Measurements from ENCODE around the gene STMN1. TPM values are rescaled to one million over a fixed set of nuclear protein-coding genes. Genes with fewer than 3 reads are reported as not detected.

STMN1 gene
- total and polyA plus RNA-seq, 10 of the 15 experiments (the other 5 are each of a cell fraction or from before 2014, with no cell fraction given): 220 to 1,272 (median 603) TPM

DNA sequence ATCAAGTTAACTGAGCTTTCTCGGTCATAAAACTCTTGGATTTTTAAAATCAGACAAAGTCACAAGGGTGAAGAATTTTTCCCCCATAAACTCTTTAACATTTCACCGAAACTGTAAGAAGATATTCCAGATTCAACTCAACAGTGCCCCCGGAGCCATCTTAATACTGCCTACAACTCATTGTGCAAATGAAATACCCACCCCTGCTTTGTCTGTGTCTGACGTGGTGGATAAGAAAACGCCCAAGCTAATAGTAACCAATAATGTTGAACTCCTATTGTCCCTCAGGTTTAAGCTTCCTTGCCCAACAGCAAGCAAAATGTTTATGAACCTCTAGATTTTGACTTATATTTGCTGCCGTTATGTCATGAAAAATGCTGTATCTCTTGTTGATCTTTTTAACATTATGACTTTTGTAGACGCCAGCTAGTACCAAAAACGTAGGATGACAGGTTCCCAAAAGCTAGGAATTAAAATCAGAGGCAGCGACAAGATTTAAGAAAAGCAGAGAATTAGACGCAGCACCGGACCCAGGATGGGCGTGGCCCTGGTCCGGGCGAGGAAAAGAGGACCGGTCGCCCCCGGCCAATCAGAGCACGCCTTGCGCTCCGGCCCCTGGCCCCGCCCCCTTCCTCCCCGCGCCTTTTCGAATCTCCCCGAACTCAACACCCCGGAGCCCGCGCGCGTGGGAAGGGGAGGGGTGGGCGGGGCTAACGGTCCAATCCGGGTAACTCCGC, 1.1 kb downstream of the STMN1 start (continued):
- TF ChIP-seq ZSCAN29 (IDR thresholded peaks at IDR 0.05) (no peak), ETV6 (conservative IDR thresholded peaks at IDR 0.05 in 1 of 2, IDR thresholded peaks at IDR 0.05 in 1 of 2; ENCODE audit: borderline replicate concordance in 1 of 2, low read depth in 1 of 2) (no peak), SMAD1 (IDR thresholded peaks at IDR 0.05; ENCODE audit: low read depth, partially characterized antibody) (no peak), BACH1 (IDR thresholded peaks at IDR 0.05; ENCODE audit: borderline replicate concordance) (no peak), GATAD2B (conservative IDR thresholded peaks at IDR 0.05; ENCODE audit: low read depth) (no peak), BHLHE40 (IDR thresholded peaks at IDR 0.05; ENCODE audit: borderline replicate concordance in 1 of 2, low read depth in 2 of 2, low read length in 1 of 2) (0 out of 4 replicates have a peak, but pooled peaks of 1 of the 2 experiments have one; percentile 6), FOXM1 (IDR thresholded peaks at IDR 0.05; ENCODE audit: low read depth, low read length) (no peak), MTA3 (IDR thresholded peaks at IDR 0.05; ENCODE audit: borderline replicate concordance, low read length) (no peak), MEF2A (IDR thresholded peaks at IDR 0.05; ENCODE audit: insufficient read depth, low read depth, low read length) (no peak), NR2C2 (IDR thresholded peaks at IDR 0.05; ENCODE audit: borderline replicate concordance, control insufficient read depth, insufficient read length, low read depth) (no peak), SMARCA5 (IDR thresholded peaks at IDR 0.05) (0 out of 2 replicates have a peak, but pooled peaks have one; percentile 51), CREM (IDR thresholded peaks at IDR 0.05; ENCODE audit: low read depth) (no peak)
- TF ChIP-seq, protein P1, sequence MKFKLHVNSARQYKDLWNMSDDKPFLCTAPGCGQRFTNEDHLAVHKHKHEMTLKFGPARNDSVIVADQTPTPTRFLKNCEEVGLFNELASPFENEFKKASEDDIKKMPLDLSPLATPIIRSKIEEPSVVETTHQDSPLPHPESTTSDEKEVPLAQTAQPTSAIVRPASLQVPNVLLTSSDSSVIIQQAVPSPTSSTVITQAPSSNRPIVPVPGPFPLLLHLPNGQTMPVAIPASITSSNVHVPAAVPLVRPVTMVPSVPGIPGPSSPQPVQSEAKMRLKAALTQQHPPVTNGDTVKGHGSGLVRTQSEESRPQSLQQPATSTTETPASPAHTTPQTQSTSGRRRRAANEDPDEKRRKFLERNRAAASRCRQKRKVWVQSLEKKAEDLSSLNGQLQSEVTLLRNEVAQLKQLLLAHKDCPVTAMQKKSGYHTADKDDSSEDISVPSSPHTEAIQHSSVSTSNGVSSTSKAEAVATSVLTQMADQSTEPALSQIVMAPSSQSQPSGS (IDR thresholded peaks at IDR 0.05; ENCODE audit: low read length): no peak
- TF ChIP-seq, protein P2, sequence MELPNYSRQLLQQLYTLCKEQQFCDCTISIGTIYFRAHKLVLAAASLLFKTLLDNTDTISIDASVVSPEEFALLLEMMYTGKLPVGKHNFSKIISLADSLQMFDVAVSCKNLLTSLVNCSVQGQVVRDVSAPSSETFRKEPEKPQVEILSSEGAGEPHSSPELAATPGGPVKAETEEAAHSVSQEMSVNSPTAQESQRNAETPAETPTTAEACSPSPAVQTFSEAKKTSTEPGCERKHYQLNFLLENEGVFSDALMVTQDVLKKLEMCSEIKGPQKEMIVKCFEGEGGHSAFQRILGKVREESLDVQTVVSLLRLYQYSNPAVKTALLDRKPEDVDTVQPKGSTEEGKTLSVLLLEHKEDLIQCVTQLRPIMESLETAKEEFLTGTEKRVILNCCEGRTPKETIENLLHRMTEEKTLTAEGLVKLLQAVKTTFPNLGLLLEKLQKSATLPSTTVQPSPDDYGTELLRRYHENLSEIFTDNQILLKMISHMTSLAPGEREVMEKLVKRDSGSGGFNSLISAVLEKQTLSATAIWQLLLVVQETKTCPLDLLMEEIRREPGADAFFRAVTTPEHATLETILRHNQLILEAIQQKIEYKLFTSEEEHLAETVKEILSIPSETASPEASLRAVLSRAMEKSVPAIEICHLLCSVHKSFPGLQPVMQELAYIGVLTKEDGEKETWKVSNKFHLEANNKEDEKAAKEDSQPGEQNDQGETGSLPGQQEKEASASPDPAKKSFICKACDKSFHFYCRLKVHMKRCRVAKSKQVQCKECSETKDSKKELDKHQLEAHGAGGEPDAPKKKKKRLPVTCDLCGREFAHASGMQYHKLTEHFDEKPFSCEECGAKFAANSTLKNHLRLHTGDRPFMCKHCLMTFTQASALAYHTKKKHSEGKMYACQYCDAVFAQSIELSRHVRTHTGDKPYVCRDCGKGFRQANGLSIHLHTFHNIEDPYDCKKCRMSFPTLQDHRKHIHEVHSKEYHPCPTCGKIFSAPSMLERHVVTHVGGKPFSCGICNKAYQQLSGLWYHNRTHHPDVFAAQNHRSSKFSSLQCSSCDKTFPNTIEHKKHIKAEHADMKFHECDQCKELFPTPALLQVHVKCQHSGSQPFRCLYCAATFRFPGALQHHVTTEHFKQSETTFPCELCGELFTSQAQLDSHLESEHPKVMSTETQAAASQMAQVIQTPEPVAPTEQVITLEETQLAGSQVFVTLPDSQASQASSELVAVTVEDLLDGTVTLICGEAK (IDR thresholded peaks at IDR 0.05; ENCODE audit: borderline replicate concordance): peak; percentile 36; the same call in 1 of the 2 replicates
- TF ChIP-seq, protein P3, sequence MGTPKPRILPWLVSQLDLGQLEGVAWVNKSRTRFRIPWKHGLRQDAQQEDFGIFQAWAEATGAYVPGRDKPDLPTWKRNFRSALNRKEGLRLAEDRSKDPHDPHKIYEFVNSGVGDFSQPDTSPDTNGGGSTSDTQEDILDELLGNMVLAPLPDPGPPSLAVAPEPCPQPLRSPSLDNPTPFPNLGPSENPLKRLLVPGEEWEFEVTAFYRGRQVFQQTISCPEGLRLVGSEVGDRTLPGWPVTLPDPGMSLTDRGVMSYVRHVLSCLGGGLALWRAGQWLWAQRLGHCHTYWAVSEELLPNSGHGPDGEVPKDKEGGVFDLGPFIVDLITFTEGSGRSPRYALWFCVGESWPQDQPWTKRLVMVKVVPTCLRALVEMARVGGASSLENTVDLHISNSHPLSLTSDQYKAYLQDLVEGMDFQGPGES (IDR thresholded peaks at IDR 0.05): no peak
- TF ChIP-seq, protein P4, sequence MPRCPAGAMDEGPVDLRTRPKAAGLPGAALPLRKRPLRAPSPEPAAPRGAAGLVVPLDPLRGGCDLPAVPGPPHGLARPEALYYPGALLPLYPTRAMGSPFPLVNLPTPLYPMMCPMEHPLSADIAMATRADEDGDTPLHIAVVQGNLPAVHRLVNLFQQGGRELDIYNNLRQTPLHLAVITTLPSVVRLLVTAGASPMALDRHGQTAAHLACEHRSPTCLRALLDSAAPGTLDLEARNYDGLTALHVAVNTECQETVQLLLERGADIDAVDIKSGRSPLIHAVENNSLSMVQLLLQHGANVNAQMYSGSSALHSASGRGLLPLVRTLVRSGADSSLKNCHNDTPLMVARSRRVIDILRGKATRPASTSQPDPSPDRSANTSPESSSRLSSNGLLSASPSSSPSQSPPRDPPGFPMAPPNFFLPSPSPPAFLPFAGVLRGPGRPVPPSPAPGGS (IDR thresholded peaks at IDR 0.05; ENCODE audit: borderline replicate concordance, insufficient read depth, low read depth, low read length, poor library complexity, severe bottlenecking): no peak
- TF ChIP-seq, protein P5, sequence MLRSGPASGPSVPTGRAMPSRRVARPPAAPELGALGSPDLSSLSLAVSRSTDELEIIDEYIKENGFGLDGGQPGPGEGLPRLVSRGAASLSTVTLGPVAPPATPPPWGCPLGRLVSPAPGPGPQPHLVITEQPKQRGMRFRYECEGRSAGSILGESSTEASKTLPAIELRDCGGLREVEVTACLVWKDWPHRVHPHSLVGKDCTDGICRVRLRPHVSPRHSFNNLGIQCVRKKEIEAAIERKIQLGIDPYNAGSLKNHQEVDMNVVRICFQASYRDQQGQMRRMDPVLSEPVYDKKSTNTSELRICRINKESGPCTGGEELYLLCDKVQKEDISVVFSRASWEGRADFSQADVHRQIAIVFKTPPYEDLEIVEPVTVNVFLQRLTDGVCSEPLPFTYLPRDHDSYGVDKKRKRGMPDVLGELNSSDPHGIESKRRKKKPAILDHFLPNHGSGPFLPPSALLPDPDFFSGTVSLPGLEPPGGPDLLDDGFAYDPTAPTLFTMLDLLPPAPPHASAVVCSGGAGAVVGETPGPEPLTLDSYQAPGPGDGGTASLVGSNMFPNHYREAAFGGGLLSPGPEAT (IDR thresholded peaks at IDR 0.05; ENCODE audit: low read depth): peak; percentile 34; the same call in 1 of the 2 replicates
- TF ChIP-seq, protein P6, sequence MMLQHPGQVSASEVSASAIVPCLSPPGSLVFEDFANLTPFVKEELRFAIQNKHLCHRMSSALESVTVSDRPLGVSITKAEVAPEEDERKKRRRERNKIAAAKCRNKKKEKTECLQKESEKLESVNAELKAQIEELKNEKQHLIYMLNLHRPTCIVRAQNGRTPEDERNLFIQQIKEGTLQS (IDR thresholded peaks at IDR 0.05; ENCODE audit: borderline replicate concordance, extremely low read depth, low read depth, low read length): no peak
